IPS-NIHi7 (cell line): ENCODE data around the gene HEATR1.
"Not testable (repeated sequence)": the region's sequence is repeated elsewhere in the genome, so short reads cannot be mapped to it uniquely, and the experiment has no call there.

ENCODE experiments used
- DNase-seq: peaks from one replicate; pipeline ENCODE4 v3.0.0; 2012; ENCODE audit warnings: mixed read lengths; ENCODE audit errors: extremely low spot score

Gene HEATR1

DNA sequence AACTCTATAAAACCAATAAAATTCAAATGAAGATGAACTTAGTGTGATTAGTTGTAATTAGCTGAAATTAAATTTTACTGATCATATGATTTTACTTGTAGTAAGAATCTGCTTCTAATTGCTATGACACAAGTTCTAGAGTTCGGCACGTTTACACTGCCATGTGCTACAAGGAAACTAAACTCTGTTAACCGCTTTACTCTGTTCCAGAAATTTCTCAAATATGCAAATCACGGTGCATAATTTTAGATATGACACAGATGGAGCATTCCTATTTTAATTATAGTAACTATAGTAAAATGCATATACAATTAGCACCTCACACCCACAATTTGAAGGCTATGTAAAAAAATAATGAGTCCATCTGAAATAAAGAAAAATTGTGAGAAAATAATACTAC is 14.8 kb downstream of the HEATR1 start:
- no peak for DNase-seq

DNA sequence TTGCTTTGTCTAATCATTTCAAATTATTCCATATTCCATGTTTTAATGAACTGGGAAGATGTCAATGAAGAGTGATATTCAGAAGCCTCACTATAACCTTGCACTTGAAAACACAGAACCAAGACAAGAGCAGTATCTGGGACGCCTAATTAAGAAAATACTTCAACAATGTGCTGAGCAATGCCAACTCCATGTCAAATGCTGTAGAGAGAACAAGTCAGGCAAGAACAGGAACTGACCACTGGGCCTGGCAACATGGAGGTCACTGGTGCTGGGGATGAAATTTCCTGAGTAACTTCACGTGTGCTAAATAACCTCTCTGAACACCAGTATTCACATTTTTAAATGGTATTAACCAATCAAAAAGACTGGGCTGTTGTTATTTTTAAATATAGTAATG is 22.8 kb downstream of the HEATR1 start:
- DNase-seq = no peak

DNA sequence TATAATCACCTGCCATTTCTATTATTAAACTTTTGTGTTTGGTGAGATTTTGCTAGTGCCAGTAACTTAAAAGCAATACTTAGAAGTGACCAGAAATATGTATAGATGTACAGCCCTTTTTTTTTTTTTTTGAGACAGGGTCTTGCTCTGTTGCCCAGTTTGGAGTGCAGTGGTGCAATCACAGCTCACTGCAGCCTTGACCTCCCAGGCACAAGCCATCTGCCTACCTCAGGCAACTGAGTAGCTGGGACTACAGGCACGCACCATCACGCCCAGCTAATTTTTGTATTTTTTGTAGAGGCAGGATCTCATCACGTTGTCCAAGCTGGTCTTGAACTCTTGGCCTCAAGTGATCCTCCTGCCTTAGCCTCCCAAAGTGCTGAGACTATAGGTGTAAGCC is 23.9 kb downstream of the HEATR1 start:
- DNase-seq = not testable (repeated sequence)

DNA sequence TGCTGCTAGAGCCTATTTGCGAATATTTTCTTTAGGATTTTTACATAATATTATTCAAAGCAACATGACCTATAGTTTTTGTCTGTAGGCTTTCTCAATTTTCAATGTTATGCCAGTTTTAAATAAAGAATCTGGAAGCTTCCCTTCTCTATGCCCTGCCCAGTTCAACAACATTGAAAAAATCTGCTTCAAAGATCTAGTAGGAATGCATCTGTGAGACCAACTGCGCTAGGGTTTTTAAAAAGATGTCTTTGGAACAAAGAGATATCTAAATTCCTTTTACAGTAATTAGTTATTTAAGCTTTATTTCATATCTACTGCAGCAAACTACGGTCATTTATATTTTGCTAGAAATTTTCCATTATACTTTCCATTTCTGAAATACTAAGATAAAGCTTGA is 25.7 kb downstream of the HEATR1 start:
- no peak for DNase-seq

DNA sequence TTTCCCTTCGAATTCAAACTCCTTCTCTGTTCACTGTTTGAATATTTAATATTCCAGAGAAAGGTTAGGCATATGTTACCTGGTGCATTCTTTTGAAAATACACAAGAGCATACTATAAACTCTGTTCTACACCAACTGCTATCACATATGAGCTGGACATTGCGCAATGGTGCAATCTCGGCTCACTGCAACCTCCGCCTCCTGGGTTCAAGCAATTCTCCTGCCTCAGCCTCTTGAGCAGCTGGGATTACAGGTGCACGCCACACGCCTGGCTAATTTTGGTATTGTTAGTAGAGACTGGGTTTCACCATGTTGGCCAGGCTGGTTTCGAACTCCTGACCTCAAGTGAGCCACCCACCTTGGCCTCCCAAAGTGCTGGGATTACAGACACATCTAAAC is 27.3 kb downstream of the HEATR1 start:
- not testable (repeated sequence) for DNase-seq

DNA sequence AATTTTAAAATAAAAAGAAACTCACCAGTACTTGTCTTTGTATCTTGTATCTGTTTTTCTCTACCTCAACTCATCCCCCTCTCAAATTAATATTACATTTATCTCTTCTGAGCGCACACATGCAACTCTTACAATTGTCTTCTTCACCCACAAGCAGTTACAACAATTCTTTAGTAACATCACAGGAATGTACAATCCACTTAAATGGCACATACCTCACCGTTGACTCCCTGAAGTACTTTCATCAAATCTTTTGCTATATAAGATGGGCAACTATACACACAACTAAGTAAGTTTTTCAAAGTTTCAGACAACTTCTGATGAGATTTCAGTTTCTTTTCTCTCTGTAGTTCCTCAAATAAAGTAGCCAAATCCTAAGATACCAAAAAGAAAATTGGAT is 28.3 kb downstream of the HEATR1 start:
- no peak for DNase-seq

DNA sequence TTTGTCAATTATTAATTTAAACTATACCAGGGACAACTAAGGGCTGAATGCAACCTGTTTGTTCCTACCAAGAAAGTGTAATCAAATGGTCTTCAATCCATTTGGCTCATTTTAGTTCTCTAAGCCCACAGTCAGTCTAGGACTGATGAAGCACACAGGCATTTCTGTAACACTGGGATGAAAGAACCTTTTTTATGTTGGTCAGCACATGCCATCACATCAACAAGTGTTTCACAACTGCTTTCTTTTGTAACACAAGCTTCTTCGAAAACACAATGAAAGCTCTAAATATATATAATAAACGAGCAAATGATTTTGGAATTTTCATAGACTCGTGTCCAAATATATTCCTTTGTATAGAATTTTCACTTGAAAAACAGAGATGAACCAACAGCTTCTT is 28.8 kb downstream of the HEATR1 start:
- DNase-seq = no peak

DNA sequence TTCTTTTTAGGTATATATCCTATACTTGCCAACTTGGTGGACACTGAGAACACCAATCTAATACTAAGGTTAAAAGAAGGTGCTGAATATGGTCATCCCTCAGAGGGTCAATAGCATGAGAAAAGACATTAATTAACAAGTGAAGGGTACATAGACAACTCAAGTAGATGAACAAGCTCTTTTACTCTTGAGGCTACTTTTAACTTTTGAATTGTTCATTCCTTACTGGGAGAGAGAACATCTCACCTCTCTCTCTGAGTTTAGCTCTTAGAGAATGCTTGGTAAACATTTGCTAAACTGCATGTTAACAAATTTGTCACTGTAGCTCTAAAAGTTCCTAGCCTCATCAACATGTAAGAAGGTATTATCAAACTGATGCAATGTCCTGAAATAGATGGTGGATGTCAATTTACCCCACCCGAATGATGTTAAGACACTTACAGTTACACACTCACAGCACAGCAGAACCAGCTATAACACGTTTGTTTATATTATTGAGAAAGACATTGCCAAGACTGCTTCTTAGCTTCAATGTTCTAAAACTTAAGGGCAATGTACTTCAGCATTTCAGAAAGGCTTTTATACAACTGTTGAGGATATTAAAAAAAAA is 35.9 kb downstream of the HEATR1 start:
- no peak for DNase-seq

DNA sequence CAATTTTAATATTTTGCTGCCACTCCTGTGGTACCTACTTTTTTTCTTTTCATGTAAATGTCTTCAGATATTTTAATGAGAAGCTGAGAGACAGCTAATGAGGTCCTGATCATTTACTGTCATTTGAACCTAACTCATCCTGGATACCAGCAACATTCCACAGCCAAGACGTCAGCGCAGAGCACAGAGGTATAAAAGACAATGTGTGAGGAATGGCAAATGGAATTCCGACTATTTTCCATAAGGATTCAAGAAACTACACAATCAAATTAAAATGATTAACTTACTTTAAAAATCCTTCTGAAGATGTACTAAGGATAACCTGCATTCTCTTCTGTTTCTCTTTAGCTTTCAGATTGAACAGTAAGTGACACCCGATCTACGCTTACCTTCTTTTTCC is 38.8 kb downstream of the HEATR1 start:
- no peak for DNase-seq

DNA sequence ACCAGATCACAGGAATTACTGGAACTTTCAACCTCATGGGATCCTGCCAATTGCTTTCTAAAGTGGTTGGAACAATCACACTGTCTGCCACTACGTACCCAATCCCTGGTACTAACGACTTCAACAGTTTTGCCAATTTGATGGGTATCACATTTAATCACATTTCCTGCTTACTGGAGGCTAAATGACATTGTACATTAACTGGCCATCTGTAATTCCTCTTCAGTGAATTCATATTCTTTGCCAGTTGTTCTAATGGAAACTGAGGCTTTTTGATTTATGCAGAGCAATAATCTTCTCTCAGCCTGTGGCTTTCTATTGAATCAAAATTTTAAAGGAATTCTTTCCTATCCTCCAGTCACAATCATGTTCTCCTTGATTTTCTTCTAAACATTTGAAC is 42.3 kb downstream of the HEATR1 start:
- DNase-seq = no peak

DNA sequence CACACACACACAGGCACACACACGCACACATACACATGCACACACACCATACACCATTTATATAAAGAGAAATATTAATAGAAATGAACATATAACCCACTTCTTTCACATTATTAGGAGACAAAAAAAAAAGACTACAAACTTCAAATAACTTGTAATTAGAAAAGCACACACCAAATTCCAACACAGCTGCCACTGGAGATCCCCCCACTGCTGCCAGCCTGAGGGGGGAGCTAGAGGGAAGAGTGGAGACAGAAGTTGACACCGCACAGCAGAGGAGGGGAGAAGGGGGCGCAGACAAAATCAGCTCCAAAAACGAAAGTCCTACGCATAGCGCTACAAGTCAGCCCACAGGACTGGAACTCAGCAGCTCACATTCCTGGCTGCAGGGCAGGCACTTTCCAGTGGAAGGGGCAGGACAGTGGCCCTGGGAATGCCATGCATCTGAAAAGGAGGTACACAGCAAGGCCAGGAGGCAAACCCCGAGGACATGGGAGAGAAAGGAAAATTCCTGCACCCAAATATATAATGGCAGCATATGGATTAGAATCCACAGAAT is 44.0 kb downstream of the HEATR1 start:
- DNase-seq = no peak

DNA sequence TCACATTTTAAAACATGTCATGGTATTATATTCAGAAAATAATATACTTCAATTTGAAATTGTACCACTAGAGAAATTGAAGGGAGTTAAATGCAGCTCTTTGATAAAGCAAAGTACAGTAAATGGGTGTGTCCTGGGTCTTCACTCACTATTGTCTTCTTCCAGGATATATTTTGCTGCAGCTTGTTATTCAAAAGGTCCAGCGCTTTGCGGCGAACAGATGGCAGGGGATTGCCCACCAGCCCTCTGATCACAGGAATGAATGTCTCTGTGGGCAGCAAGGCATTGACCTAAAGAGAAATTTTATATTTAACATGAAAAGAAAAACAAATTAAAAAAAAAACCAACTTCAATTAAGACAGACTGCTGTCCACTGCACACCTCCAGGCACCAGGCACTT is 45.5 kb downstream of the HEATR1 start:
- no peak for DNase-seq

DNA sequence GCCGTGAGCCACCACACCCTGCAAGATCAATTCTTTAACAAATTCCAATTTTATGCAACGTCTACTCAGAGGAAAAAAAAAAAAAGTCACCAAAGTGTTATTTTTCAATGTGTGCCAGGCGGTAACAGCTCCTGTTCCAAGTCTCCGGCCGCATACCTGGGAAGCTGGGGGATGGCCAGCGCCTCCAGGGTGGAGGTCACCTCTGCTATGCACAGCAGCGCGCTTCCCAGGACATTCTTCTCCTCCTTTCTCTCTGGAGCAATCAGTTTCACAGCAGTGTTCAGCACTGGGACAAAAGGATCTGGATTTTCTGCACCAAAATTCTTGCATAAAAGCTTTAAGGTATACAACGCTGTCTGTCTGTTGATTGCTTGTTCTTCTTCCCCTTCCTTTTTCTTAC is 46.2 kb downstream of the HEATR1 start:
- no peak for DNase-seq

DNA sequence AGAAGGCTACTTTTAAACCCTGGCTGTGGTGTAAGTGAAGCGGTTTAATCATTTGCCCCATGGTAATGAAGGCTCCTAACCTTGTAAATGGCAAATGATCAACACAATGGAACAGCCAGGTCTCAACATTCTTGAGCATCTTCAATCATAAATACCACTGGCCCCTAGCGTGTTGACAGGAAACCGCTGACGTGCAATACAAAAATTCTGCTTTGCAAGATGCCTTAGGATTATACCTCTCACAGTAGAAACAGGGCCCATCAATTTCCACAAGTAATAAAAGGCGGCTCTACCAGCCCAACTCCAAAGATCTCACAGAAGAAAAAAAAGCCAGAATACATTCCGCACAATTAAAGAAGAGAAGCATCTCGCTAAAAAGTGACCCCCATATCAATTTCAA is 47.7 kb downstream of the HEATR1 start:
- DNase-seq = no peak

DNA sequence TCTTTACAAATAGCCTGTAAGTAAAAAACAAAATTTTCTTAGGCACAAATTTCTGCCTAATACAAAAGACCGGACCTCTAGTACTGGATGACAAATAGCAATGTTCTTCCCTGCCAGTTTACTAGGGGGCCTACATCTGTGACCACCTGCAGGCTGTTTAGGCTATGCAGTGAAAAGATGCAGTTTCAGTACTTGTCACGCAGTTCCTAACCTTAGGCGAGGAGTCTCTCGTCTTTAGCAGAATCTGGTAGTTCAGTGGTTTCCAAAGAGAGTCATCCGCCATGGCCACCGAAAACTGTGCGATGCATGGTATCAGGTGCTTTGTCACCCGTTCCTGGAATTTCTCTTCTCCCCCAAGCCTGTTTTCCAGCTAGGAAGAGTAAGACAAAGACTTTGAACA is 50.9 kb downstream of the HEATR1 start:
- DNase-seq = no peak

DNA sequence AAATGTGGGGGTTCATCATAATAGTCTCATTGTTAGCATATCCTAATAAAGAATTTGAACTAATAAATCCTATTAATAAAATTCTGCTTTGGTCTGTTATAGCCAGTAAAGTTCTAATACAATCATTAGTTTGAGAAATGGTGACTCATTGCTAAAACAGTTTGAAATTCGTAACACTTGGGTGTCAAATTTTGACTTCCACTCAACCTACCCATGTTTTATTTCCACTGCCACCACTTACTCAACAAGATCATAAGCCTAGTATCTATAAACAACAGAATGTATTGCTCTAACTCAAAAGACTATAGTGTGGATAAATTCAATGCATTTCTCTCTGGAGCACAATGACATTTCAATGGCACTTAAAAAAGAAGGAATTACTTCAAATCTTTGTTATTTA is 51.4 kb downstream of the HEATR1 start:
- DNase-seq = no peak

DNA sequence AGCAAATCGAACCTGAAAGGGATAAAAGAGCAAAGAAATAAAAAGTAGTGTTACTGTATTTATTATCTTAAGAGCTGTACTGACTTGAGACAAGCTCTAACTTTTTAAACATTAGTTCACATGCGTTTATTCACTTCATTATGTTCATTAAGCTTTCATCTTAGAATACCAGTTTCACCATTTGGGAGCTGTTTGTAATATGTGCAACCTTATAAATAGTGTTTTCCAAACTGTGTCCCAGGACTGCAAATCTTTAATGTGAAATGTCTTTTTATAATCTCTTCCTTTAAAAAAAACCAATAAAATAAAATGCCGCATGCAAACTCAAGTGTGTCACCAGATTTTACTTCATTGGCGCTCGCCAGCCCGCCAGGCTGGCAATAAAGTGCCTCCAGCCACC is 52.2 kb downstream of the HEATR1 start:
- no peak for DNase-seq

DNA sequence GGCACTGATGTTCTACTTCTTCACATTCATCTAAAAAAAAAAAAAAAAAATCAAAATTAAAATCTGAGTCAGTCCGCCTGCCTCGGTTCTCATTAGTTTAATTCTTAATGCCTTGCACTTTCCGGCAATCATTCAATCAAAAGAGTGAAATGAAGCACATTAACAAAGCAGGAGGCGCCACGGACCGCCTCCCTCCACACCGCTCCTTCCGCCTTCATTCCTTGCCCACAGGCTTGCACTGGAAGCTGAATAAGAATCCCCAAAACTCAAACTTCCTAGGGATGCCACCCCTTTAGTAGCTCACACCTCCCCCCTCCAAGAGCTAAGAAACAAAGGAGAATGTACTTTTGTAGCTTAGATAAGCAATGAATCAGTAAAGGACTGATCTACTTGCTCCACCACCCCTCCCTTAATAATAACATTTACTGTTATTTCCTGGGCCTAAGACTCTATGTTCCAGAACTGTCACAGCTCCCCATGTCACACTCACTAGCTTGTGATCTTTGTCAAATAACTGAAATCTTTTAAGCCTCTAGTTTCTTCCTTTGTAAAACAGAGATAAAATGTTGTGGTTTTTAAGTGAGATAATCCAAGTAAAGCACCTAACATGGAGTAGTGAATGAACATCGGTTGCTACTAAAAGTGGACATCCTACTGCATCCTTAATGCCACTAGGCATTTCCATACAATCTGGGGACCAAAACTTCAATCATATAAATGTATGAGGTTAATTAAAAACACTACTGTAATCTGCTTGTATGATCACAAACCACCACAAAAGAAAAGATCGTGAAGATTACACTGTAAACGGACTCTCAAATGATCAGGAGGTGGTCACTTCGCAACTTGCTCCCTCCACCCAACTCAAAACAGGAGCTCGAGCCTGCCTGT is 53.1 kb downstream of the HEATR1 start:
- no peak for DNase-seq

DNA sequence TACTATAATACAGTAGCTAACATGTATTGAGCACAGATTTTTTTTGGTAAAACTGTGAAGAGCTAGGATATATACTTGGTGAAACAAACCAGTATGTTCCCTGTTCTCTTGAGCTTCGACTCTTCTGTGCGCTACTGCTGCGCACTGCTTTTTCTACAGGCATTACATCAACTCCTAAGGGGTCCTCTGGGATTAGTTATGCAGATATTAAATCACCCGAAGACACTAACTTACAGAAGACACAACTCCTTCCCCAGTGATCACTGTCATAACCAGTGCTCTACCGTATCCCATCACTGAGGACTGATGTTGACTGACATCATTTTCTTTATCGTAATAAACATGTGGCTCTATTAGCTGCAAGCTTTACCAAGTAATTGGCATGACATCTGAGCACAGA is 55.9 kb downstream of the HEATR1 start:
- DNase-seq = no peak

DNA sequence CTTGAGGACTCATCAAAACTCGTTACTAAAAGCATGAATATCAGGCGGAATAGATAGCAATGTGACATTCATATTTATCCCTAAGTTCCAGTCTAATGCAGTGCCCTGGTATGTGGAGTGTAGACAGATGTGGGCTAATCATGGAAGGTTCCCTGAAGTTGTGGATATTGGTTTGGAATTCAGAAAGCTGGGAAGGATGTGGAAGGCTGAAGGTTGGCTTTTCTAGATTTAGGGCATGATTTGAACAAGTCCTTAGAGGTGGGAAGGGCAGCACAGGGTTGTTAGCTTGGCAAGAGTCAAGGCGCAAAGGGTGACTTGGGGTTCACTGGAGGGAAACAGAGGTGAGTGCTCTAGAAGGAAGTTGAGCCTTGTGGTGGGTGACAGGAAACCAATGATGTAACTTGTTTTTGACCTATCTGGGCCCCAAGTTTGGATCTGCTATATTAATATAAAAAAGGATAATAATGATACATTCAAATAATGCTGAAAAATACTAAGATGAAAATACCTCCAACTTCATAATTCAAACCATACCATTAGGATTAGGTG is 58.6 kb downstream of the HEATR1 start:
- no peak for DNase-seq

DNA sequence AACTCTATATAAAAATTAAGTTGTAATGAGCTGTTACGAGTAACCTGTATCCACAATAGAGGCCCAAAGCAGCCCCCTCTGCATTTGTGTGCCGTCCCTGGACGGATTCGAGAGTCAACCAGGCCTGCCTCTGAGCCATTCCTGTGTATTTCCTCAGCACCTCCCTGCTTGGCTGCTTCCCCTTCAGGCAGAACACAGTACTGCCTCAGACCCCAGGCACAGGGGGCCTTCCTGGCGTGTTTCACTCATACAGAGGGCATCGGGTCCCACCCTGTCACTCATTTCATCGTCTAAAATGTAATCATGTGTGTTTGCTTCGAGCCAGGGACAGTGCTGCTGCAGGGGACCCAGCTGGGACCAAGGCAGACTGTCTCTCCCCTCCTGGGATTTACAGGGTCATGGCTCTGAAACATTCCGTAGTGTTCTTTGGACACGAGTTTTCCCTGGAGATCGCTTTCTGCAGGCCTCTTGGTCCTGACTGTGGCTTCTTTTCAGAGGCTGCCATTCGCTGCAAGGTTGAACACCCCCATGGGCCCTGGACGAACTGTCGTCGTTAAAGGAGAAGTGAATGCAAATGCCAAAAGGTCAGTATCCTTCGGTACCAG is 61.1 kb downstream of the HEATR1 start:
- DNase-seq = peak; percentile 59

DNA sequence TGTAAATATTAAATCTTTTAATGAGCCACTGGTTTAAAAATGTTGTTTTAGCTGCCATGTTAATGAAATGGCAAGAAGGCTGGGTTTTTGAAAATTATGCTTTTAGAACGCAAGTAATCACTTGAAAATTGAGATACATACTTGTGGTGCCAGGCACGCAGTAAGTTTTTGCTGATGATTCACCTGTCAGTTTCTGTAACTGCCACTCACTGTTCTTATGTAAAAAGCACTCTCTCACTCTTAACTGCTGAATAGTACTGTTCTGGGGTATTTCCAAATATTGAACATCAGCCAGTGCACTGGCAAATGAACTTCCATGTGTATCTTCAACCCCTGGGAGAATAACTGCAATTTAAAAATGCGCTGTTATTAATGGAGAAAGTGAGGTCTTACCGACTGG is 62.6 kb downstream of the HEATR1 start:
- DNase-seq = no peak
